Transverse colon (tissue), 3 donors: ENCODE measurements around the gene KCNIP3.
"Not testable (repeated sequence)": the region's sequence is repeated elsewhere in the genome, so short reads cannot be mapped to it uniquely, and the experiment has no call there.

Experiments
- POLR2A ChIP-seq: fragments of 450-650 bp; IDR thresholded peaks from one replicate; pipeline ENCODE4 v1.6.1; 2016; ENCODE audit warnings: antibody characterized with exemption, mild to moderate bottlenecking, moderate library complexity
- TF ChIP-seq, protein P1 (sequence below), 5 experiments: fragments of 200-600 bp in 3 of 5; fragments of 450-650 bp in 2 of 5; sonication (generic) in 3 of 5; IDR thresholded peaks; 1 replicate in 2 of 5; 2 replicates in 3 of 5; pipeline ENCODE4 v1.5.1; 2016 to 2017; ENCODE audit warnings: antibody characterized with exemption in 5 of 5, inconsistent platforms in 3 of 5, mild to moderate bottlenecking in 2 of 5, moderate library complexity in 1 of 5

DNA sequence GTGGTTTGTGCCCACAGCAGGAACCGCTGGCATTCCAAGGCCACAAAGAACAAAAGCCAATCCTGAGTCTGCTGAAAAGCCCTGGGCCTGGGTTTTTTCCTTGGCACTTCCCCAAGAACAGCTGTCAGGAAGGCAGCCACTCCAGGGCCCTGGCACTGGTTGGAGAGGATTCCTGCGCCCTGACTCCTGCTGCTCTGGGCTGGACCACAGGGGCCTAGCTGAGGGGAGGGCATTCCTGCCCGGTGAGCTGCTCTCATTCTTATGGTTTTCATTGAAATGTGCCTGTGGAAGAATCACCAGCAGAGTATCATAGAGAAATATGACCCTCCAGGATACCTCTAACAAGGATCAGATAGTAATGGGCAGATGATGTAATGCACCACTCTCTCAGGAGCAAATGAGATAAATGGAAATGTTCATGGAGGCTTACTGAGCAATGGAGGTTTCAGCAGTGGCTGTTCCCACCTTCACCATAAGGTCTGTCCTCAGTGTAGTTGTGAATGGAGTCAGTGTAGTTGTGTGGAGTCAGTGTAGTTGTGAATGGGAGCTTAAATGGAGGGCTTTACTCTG is 137.4 kb downstream of the KCNIP3 start:
- TF ChIP-seq POLR2A, result not testable (repeated sequence)
- TF ChIP-seq, protein P1, sequence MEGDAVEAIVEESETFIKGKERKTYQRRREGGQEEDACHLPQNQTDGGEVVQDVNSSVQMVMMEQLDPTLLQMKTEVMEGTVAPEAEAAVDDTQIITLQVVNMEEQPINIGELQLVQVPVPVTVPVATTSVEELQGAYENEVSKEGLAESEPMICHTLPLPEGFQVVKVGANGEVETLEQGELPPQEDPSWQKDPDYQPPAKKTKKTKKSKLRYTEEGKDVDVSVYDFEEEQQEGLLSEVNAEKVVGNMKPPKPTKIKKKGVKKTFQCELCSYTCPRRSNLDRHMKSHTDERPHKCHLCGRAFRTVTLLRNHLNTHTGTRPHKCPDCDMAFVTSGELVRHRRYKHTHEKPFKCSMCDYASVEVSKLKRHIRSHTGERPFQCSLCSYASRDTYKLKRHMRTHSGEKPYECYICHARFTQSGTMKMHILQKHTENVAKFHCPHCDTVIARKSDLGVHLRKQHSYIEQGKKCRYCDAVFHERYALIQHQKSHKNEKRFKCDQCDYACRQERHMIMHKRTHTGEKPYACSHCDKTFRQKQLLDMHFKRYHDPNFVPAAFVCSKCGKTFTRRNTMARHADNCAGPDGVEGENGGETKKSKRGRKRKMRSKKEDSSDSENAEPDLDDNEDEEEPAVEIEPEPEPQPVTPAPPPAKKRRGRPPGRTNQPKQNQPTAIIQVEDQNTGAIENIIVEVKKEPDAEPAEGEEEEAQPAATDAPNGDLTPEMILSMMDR (IDR thresholded peaks at IDR 0.05), result not testable (repeated sequence)
